Astrocyte of the cerebellum (primary cell): Measurements from ENCODE around the gene HS6ST2.
A peak's percentile ranks its signal among the peaks of the same experiment; 100 is the strongest.

ENCODE experiments used
- DNase-seq: peaks from one replicate; pipeline ENCODE4 v3.0.0-alpha.2; 2011; ENCODE audit warnings: low read depth
- H3K4me3 ChIP-seq: 2 replicates; pipeline ENCODE4 v1.5.1; 2011; ENCODE audit warnings: mild to moderate bottlenecking, low read depth, low read length, moderate library complexity
- CTCF ChIP-seq: IDR thresholded peaks from 2 replicates; pipeline ENCODE4 v1.5.1; 2012; ENCODE audit warnings: low read length, low read depth, moderate library complexity, mild to moderate bottlenecking; ENCODE audit errors: missing control alignments
- in situ Hi-C: cut with HindIII; loops from 2 replicates; pipeline ENCODE4 v1.10.0; 2017; ENCODE audit warnings: low sequenced_read_pairs

Gene HS6ST2

GRCh38 chrX:132737743-132738142, 220.7 kb downstream of the HS6ST2 start:
- DNase-seq = no peak
- in situ Hi-C loops = no loop called here
- H3K4me3 ChIP-seq = no peak overlapping the region
- no peak for TF ChIP-seq CTCF

GRCh38 chrX:132732236-132732635, 226.2 kb downstream of the HS6ST2 start:
- H3K4me3 ChIP-seq = no peak overlapping the region
- TF ChIP-seq CTCF = no peak
- DNase-seq = no peak
- in situ Hi-C loops = no loop called here

- in situ Hi-C loops = no loop called here
- no peak for TF ChIP-seq CTCF
- H3K4me3 ChIP-seq = no peak overlapping the region
- DNase-seq = no peak
Observed at GRCh38 chrX:132730726-132731125, 227.7 kb downstream of the HS6ST2 start.

- in situ Hi-C loops = no loop called here
- DNase-seq = no peak
- H3K4me3 ChIP-seq = no peak overlapping the region
- no peak for TF ChIP-seq CTCF
Observed at GRCh38 chrX:132730266-132730665, 228.2 kb downstream of the HS6ST2 start.

GRCh38 chrX:132728296-132728695, 230.1 kb downstream of the HS6ST2 start:
- H3K4me3 ChIP-seq = no peak overlapping the region
- DNase-seq = no peak
- in situ Hi-C loops = no loop called here
- TF ChIP-seq CTCF = no peak

GRCh38 chrX:132718431-132718958, 239.9 kb downstream of the HS6ST2 start:
- in situ Hi-C loops = no loop called here
- DNase-seq = no peak
- H3K4me3 ChIP-seq = no peak overlapping the region
- no peak for TF ChIP-seq CTCF

- peak; percentile 22 for TF ChIP-seq CTCF
- in situ Hi-C loops = no loop called here
- no peak overlapping the region for H3K4me3 ChIP-seq
- DNase-seq = no peak
Observed at GRCh38 chrX:132716006-132716405, 242.4 kb downstream of the HS6ST2 start.
